ENCODE data around the gene CFDP1.
A peak's percentile ranks its signal among the peaks of the same experiment; 100 is the strongest.

The CFDP1 gene

GRCh38 chr16:75263291-75263962 lies 169.9 kb downstream of the CFDP1 start:
- FAIRE-seq: no peak

- no peak for FAIRE-seq
Measured at GRCh38 chr16:75262800-75263127, 170.5 kb downstream of the CFDP1 start.

- FAIRE-seq: no peak
Measured at GRCh38 chr16:75262104-75262799, 171.1 kb downstream of the CFDP1 start.

GRCh38 chr16:75261590-75262078 lies 171.7 kb downstream of the CFDP1 start:
- no peak for FAIRE-seq

- no peak for FAIRE-seq
Measured at GRCh38 chr16:75260851-75261589, 172.3 kb downstream of the CFDP1 start.

- no peak for FAIRE-seq
Measured at GRCh38 chr16:75258807-75259141, 174.5 kb downstream of the CFDP1 start.

GRCh38 chr16:75257886-75258806 lies 175.2 kb downstream of the CFDP1 start:
- no peak for FAIRE-seq

GRCh38 chr16:75256696-75257343 lies 176.5 kb downstream of the CFDP1 start:
- FAIRE-seq: no peak

GRCh38 chr16:75256059-75256571 lies 177.2 kb downstream of the CFDP1 start:
- no peak for FAIRE-seq

GRCh38 chr16:75254359-75254837 lies 178.9 kb downstream of the CFDP1 start:
- FAIRE-seq: peak; percentile 96

GRCh38 chr16:75252946-75253911 lies 180.1 kb downstream of the CFDP1 start:
- FAIRE-seq: peak; percentile 82

GRCh38 chr16:75252049-75252864 lies 181.0 kb downstream of the CFDP1 start:
- FAIRE-seq: no peak

GRCh38 chr16:75251280-75252048 lies 181.8 kb downstream of the CFDP1 start, which contains the start of gene BCAR1:
BCAR1 (minus strand) TSS chr16:75251624; CDS start chr16:75251482, 142 bp downstream.
- FAIRE-seq: no peak

GRCh38 chr16:75250809-75251279 lies 182.5 kb downstream of the CFDP1 start:
- FAIRE-seq: no peak

GRCh38 chr16:75250089-75250808 lies 183.1 kb downstream of the CFDP1 start:
- no peak for FAIRE-seq

- no peak for FAIRE-seq
Measured at GRCh38 chr16:75249441-75249840, 183.9 kb downstream of the CFDP1 start.

GRCh38 chr16:75248536-75249380 lies 184.5 kb downstream of the CFDP1 start:
- no peak for FAIRE-seq

Data from TTC549 (cell line).